Upper lobe of left lung (tissue), 6 donors: ENCODE data around the gene PLXNB3. TPM values are rescaled to one million over a fixed set of nuclear protein-coding genes. Genes with fewer than 3 reads are reported as not detected.

Experiments
- ATAC-seq, 2 donors: fragments of 200-7000 bp; cut with Tn5 transposase; one replicate each; pipeline ENCODE4 v1.9.1; 2022; ENCODE audit warnings: mild to moderate bottlenecking in 2 of 2, moderate library complexity in 2 of 2; ENCODE audit not compliant: low FRiP score in 2 of 2
- DNase-seq, 2 donors: peaks; one replicate each; pipeline ENCODE4 v3.0.0-alpha.2; 2019 to 2020
- H3K27ac ChIP-seq, 4 donors: fragments of 200-600 bp; sonication (generic); one replicate each; pipeline ENCODE4 v1.5.1; 2016 to 2019
- H3K27me3 ChIP-seq, 4 donors: fragments of 200-600 bp; sonication (generic); one replicate each; pipeline ENCODE4 v1.5.1; 2017 to 2019
- H3K36me3 ChIP-seq, 4 donors: fragments of 200-600 bp; sonication (generic); one replicate each; pipeline ENCODE4 v1.5.1; 2016 to 2019
- H3K4me1 ChIP-seq, 4 donors: fragments of 200-600 bp; sonication (generic); one replicate each; pipeline ENCODE4 v1.5.1; 2018 to 2019
- H3K4me3 ChIP-seq, 4 donors: fragments of 200-600 bp; sonication (generic); one replicate each; pipeline ENCODE4 v1.5.1; 2017 to 2019; ENCODE audit warnings: mild to moderate bottlenecking in 2 of 4, moderate library complexity in 1 of 4
- H3K9me3 ChIP-seq, 4 donors: fragments of 200-600 bp; sonication (generic); one replicate each; pipeline ENCODE4 v1.5.1; 2018 to 2019
- CTCF ChIP-seq, 6 experiments: fragments of 450-650 bp in 4 of 6; fragments of 200-600 bp in 2 of 6; sonication (generic) in 2 of 6; IDR thresholded peaks; one replicate each; pipeline ENCODE4 v1.5.1; 2016 to 2019; ENCODE audit warnings: antibody characterized with exemption in 6 of 6
- EP300 ChIP-seq, 4 donors: sonication (generic); formaldehyde crosslinking; IDR thresholded peaks; one replicate each; pipeline ENCODE4 v1.5.1; 2017; ENCODE audit warnings: antibody characterized with exemption in 4 of 4, control low read depth in 2 of 4
- POLR2A ChIP-seq, 4 donors: fragments of 450-650 bp; IDR thresholded peaks; one replicate each; pipeline ENCODE4 v1.5.1; 2016 to 2017; ENCODE audit warnings: antibody characterized with exemption in 4 of 4, mild to moderate bottlenecking in 2 of 4
- POLR2AphosphoS5 ChIP-seq, 2 donors: sonication (generic); formaldehyde crosslinking; IDR thresholded peaks; one replicate each; pipeline ENCODE4 v1.5.1; 2017; ENCODE audit warnings: antibody characterized with exemption in 2 of 2
- whole genome bisulfite sequencing, 2 donors: methylation state at CpG; one replicate each; pipeline ENCODE4 v1.1.5; 2017 to 2018; 5-methylcytosine and 5-hydroxymethylcytosine counted together
- total RNA-seq, 6 donors: library from RNA; depleted of rRNA in 4 of 6; stranded (reverse); fragments of >200 nt in 4 of 6; gene quantifications; one replicate each; pipeline versions ENCODE4 v1.1.0 to v1.2.1, GENCODE V29; 2016 to 2021
- donor health status: DM: no; HTN: no; CAD: no; lungs with moderate emphysema.
- donor health status: DM: no; HTN: yes; CAD: no; lungs with severe emphysema.

The PLXNB3 gene
- total RNA-seq, 6 donors from 2014 or later = 1.3 to 21.0 (median 2.9) TPM

- DNase-seq = peak in 1 of 2 donors; percentile 48
- WGBS, 2 donors = 91 to 94% methylated on average over 6 to 19 of the region's 19 CpGs
- peaks cover 0 to 7% (median 0%) of the 10 kb centered on the region in 4 donors for H3K27me3 ChIP-seq
Observed at GRCh38 chrX:153807976-153808375, 43.9 kb downstream of the PLXNB3 start.

GRCh38 chrX:153812220-153812619, 48.2 kb downstream of the PLXNB3 start:
- Histone ChIP-seq H3K27me3 (peaks cover 0 to 4% (median 0%) of the 10 kb centered on the region in 4 donors), H3K4me3 (no peak overlapping the region), H3K27ac (no peak overlapping the region), H3K36me3 (no peaks in the 10 kb centered on the region), H3K4me1 (no peaks in the 10 kb centered on the region), H3K9me3 (no peaks in the 10 kb centered on the region)
- DNase-seq = no peak
- no peak for TF ChIP-seq EP300 (IDR thresholded peaks at IDR 0.05)
- TF ChIP-seq POLR2AphosphoS5 (IDR thresholded peaks at IDR 0.05) = no peak
- no peak for TF ChIP-seq POLR2A (IDR thresholded peaks at IDR 0.05)
- TF ChIP-seq CTCF (IDR thresholded peaks at IDR 0.05) = no peak
- 65% methylated on average over 14 of the region's 14 CpGs; no CpG with 5 or more reads in 1 of the 2 donors for WGBS, 2 donors
- no peak for ATAC-seq

More at GRCh38 chrX:153807976-153808375, 43.9 kb downstream of the PLXNB3 start:
- H3K9me3 ChIP-seq = peaks cover 0 to 13% (median 0%) of the 10 kb centered on the region in 4 donors
- TF ChIP-seq POLR2A (IDR thresholded peaks at IDR 0.05) (no peak), POLR2AphosphoS5 (IDR thresholded peaks at IDR 0.05) (no peak), EP300 (IDR thresholded peaks at IDR 0.05) (no peak), CTCF (IDR thresholded peaks at IDR 0.05) (no peak)
- no peaks in the 10 kb centered on the region for H3K36me3 ChIP-seq
- H3K4me3 ChIP-seq = no peak overlapping the region
- no peak for ATAC-seq
- no peaks in the 10 kb centered on the region for H3K4me1 ChIP-seq
- H3K27ac ChIP-seq = no peak overlapping the region

- Histone ChIP-seq H3K4me1 (no peaks in the 10 kb centered on the region), H3K27ac (no peak overlapping the region), H3K4me3 (no peak overlapping the region), H3K36me3 (no peaks in the 10 kb centered on the region), H3K9me3 (no peaks in the 10 kb centered on the region), H3K27me3 (peaks cover 0 to 4% (median 0%) of the 10 kb centered on the region in 4 donors)
- ATAC-seq = no peak
- no peak for TF ChIP-seq CTCF (IDR thresholded peaks at IDR 0.05)
- no peak for TF ChIP-seq POLR2A (IDR thresholded peaks at IDR 0.05)
- no peak for TF ChIP-seq EP300 (IDR thresholded peaks at IDR 0.05)
- TF ChIP-seq POLR2AphosphoS5 (IDR thresholded peaks at IDR 0.05) = no peak
- DNase-seq = no peak
- WGBS, 2 donors = 88 to 90% methylated on average over 5 of the region's 5 CpGs
Observed at GRCh38 chrX:153813161-153813560, 49.1 kb downstream of the PLXNB3 start.

GRCh38 chrX:153814591-153815315, 50.7 kb downstream of the PLXNB3 start:
- Histone ChIP-seq H3K36me3 (no peaks in the 10 kb centered on the region), H3K27ac (no peak overlapping the region), H3K27me3 (peaks cover 0 to 10% (median 0%) of the 10 kb centered on the region in 4 donors), H3K4me3 (no peak overlapping the region), H3K9me3 (no peaks in the 10 kb centered on the region), H3K4me1 (peaks cover 0 to 13% (median 5%) of the 10 kb centered on the region in 4 donors)
- ATAC-seq (no peak), DNase-seq (no peak)
- 69 to 83% methylated on average over 12 to 19 of the region's 19 CpGs for WGBS, 2 donors
- TF ChIP-seq EP300 (IDR thresholded peaks at IDR 0.05) = no peak
- TF ChIP-seq POLR2A (IDR thresholded peaks at IDR 0.05) = no peak
- no peak for TF ChIP-seq POLR2AphosphoS5 (IDR thresholded peaks at IDR 0.05)
- TF ChIP-seq CTCF (IDR thresholded peaks at IDR 0.05) = no peak
